Progenitor cell of endocrine pancreas (in vitro differentiated cells): Measurements from ENCODE around the gene SFI1. TPM values are rescaled to one million over a fixed set of nuclear protein-coding genes. Genes with fewer than 3 reads are reported as not detected.

Source experiments
- DNase-seq: peaks from one replicate; pipeline ENCODE4 v3.0.0; 2021; ENCODE audit warnings: low spot score; ENCODE audit not compliant: unreplicated experiment
- H3K27ac Mint-ChIP-seq: 2 replicates; pipeline ENCODE4 v1.8.0; 2021; ENCODE audit warnings: mild to moderate bottlenecking, moderate library complexity, mixed read lengths
- H3K27me3 Mint-ChIP-seq: 2 replicates; pipeline ENCODE4 v1.8.0; 2021; ENCODE audit warnings: mixed read lengths
- H3K36me3 Mint-ChIP-seq: 2 replicates; pipeline ENCODE4 v1.8.0; 2022; ENCODE audit warnings: mixed read lengths; ENCODE audit not compliant: insufficient read depth
- H3K4me1 Mint-ChIP-seq: 2 replicates; pipeline ENCODE4 v1.8.0; 2021; ENCODE audit warnings: low read depth, mixed read lengths
- H3K4me3 Mint-ChIP-seq: 2 replicates; pipeline ENCODE4 v1.8.0; 2021; ENCODE audit warnings: low read depth, mild to moderate bottlenecking, moderate library complexity, mixed read lengths
- H3K9me3 Mint-ChIP-seq: 2 replicates; pipeline ENCODE4 v1.8.0; 2021; ENCODE audit warnings: low read depth, mixed read lengths
- total RNA-seq: library from RNA; stranded (reverse); gene quantifications from 2 replicates; pipeline ENCODE4 v1.2.1, GENCODE V29; 2021
- TF ChIP-seq, protein P1 (sequence below): fragments of 200-600 bp; sonication (generic); IDR thresholded peaks from one replicate; pipeline ENCODE4 v1.5.0; 2021; ENCODE audit warnings: antibody characterized with exemption, mild to moderate bottlenecking; ENCODE audit not compliant: unreplicated experiment

The SFI1 gene
- total RNA-seq, 1 donor from 2014 or later, result 66.3 TPM

DNA sequence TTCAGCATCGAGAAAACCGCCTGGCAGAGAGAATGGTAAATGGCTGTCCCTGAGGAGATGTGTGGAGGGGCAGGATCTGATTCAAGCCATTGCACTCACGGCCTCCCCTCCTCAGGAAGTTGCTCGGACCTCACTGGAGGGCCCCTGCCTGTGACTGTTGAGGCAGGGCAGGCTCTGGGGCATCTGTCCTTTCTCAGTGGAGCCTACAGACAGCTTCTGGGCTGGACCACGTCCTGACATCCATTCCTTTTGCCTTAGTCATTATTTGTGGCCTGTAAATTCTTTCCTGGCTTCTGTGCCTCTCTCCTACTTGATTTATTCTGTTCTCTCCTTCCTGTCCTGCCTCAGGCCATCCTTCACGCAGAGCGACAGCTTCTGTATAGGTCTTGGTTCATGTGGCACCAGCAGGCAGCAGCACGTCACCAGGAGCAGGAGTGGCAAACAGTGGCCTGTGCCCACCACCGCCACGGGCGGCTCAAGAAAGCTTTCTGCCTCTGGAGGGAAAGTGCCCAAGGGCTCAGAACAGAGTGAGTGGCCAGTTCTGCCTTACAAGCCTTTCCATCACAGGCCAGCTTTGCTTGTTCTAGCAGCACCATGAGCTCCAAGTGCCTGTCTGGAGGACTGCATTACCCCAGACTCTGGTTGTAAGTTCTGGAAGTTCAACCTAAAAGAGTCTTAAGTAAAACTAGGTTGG is 106.1 kb downstream of the SFI1 start:
- TF ChIP-seq, protein P1, sequence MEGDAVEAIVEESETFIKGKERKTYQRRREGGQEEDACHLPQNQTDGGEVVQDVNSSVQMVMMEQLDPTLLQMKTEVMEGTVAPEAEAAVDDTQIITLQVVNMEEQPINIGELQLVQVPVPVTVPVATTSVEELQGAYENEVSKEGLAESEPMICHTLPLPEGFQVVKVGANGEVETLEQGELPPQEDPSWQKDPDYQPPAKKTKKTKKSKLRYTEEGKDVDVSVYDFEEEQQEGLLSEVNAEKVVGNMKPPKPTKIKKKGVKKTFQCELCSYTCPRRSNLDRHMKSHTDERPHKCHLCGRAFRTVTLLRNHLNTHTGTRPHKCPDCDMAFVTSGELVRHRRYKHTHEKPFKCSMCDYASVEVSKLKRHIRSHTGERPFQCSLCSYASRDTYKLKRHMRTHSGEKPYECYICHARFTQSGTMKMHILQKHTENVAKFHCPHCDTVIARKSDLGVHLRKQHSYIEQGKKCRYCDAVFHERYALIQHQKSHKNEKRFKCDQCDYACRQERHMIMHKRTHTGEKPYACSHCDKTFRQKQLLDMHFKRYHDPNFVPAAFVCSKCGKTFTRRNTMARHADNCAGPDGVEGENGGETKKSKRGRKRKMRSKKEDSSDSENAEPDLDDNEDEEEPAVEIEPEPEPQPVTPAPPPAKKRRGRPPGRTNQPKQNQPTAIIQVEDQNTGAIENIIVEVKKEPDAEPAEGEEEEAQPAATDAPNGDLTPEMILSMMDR, result no peak
- Mint-ChIP-seq H3K27me3 (no peaks in the 10 kb centered on the region), H3K36me3 (peaks cover 2% of the 10 kb centered on the region), H3K4me3 (no peak overlapping the region), H3K4me1 (no peaks in the 10 kb centered on the region), H3K27ac (no peak overlapping the region), H3K9me3 (no peaks in the 10 kb centered on the region)
- no peak for DNase-seq

DNA sequence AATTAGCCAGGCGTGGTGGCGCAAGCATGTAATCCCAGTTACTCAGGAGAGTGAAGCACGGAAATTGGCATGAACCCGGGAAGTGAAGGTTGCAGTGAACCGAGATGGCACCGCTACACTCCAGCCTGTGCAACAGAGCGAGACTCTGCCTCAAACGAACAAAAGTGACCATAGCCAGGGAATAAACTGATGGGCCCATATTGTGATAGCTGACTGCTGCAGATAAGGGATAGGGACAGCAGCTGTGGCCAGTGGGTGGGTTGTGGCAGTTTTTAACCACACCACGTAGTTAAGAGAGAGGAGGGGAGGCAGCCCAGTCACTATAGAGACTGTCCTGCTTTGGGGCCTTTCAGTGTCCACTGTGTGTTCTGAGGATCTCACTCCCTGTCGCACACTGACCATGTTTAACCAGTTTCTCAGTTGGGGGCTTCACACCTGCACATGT is 106.8 kb downstream of the SFI1 start:
- TF ChIP-seq, protein P1, result no peak
- no peak overlapping the region for H3K4me3 Mint-ChIP-seq
- peaks cover 2% of the 10 kb centered on the region for H3K36me3 Mint-ChIP-seq
- DNase-seq, result no peak
- H3K9me3 Mint-ChIP-seq, result no peaks in the 10 kb centered on the region
- H3K27ac Mint-ChIP-seq, result no peak overlapping the region
- H3K4me1 Mint-ChIP-seq, result no peaks in the 10 kb centered on the region
- H3K27me3 Mint-ChIP-seq, result no peaks in the 10 kb centered on the region

DNA sequence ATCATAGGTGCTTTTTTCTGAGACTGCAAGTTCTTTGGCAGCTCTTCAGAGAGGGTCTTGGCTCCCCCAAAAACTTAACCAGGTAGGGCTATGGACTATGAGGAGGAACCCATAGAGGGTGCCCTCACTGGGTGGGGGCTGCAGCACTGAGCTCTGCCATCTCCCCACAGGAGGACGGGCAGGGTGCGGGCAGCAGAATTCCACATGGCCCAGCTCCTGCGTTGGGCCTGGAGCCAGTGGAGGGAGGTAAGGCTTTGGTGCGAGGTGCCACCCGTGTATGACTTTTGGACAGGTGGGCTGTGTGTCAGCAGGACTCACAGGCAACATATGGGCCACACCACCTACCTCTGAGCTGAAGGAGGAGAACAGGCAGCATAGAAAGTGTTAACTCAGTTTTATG is 107.2 kb downstream of the SFI1 start:
- Mint-ChIP-seq H3K27ac (no peak overlapping the region), H3K27me3 (no peaks in the 10 kb centered on the region), H3K4me3 (no peak overlapping the region), H3K9me3 (no peaks in the 10 kb centered on the region), H3K4me1 (no peaks in the 10 kb centered on the region), H3K36me3 (peaks cover 2% of the 10 kb centered on the region)
- DNase-seq, result no peak
- TF ChIP-seq, protein P1, result no peak

DNA sequence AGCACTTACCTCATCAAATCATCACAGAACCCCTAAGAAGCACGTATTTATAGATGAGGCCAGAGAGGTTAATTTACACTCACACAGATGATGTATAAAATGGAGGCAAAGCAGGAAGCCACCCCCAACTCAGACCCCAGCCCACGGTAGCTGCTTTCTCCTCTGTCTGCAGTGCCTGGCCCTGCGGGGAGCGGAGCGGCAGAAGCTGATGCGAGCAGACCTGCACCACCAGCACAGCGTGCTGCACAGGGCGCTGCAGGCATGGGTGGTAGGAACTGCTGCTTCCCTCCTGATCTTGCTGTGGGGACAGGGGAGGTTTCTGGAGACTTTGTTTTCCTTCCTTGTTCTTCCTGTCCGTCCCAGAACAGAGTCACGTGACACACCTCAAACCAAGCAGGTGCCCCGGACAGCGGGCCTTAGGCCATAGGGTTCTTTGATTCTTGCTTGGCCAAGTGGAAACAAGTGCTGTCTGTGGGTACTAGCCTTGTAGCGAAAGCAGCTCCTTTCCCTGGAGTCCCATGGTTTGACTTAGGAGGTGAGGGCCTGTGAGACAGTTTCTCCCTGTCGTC is 107.9 kb downstream of the SFI1 start:
- Mint-ChIP-seq H3K27ac (no peak overlapping the region), H3K4me3 (no peak overlapping the region), H3K4me1 (no peaks in the 10 kb centered on the region), H3K27me3 (no peaks in the 10 kb centered on the region), H3K36me3 (peaks cover 2% of the 10 kb centered on the region), H3K9me3 (no peaks in the 10 kb centered on the region)
- DNase-seq, result no peak
- TF ChIP-seq, protein P1, result no peak

DNA sequence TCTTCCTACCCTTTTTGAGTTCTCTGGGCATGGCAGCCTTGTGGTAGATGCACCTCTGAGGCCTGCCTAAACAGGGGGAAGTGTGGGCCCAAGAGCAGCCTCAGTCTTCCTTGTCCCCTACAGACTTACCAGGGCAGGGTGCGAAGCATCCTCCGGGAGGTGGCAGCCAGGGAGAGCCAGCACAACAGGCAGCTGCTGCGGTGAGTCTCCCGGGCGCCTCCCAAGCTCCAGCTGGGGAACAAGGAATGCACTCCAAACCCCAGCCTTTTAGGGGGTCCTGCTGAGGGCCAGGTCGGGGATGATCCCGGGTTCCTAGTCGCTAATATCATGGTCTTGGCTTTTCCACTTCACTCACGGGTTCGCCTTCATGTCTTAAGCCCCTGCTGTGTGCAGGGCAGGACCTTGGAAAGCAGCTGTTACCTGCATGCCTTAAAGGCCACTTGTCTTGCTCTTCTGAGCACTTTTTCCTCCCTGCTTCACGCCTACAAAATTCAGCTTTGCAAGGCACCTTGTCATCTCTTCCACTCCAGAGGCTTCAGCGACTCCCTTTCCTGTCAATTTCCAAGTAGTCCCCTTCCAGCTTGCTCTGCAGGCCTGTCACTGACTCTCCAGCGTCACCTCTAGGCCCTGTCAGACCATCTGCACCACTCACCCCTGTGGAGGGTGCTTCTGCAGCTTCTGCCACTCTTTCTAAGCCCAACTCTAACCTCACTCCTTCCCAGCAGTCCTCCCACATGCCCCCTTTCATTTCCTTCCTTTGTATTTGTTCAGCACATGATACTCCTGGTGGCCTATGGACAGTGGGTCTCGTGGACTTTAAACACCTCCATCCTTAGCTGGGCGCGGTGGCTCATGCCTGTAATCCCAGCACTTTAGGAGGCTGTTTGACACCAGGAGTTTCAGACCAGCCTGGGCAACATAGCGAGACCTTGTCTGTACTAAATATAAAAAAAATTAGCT is 108.7 kb downstream of the SFI1 start:
- no peak for DNase-seq
- no peaks in the 10 kb centered on the region for H3K4me1 Mint-ChIP-seq
- H3K27me3 Mint-ChIP-seq, result no peaks in the 10 kb centered on the region
- H3K36me3 Mint-ChIP-seq, result peaks cover 2% of the 10 kb centered on the region
- TF ChIP-seq, protein P1, result no peak
- no peaks in the 10 kb centered on the region for H3K9me3 Mint-ChIP-seq
- no peak overlapping the region for H3K27ac Mint-ChIP-seq
- no peak overlapping the region for H3K4me3 Mint-ChIP-seq
